Panc1 (cell line): ENCODE results near the gene PLEKHG4B. TPM values are rescaled to one million over a fixed set of nuclear protein-coding genes. Genes with fewer than 3 reads are reported as not detected.
"Not testable (repeated sequence)": the region's sequence is repeated elsewhere in the genome, so short reads cannot be mapped to it uniquely, and the experiment has no call there.

Experiments
- ATAC-seq: fragments of 200-7000 bp; cut with Tn5 transposase; 2 replicates; pipeline ENCODE4 v1.9.1; 2020; ENCODE audit warnings: mild to moderate bottlenecking, moderate library complexity
- BruUV-seq: library from RNA; stranded (reverse); fragments of 400-500 nt; replicated peaks from 2 replicates; lab custom pipeline; 2021; lab: Mats Ljungman, UMichigan
- CTCF ChIA-PET: fragments of 300-600 bp; sonication (Branson Sonifier 250); formaldehyde crosslinking; loops from one replicate; lab custom pipeline; 2022; ENCODE audit warnings: antibody characterized with exemption; lab: Charles Lee
- POLR2A ChIA-PET: fragments of 300-600 bp; sonication (Branson Sonifier 250); formaldehyde crosslinking; loops from one replicate; lab custom pipeline; 2022; ENCODE audit warnings: antibody characterized with exemption; lab: Charles Lee
- DNase-seq: peaks from one replicate; pipeline ENCODE4 v3.0.0-alpha.2; 2010; ENCODE audit warnings: low read depth, low spot score
- H3K27ac ChIP-seq: 2 replicates; pipeline ENCODE4 v1.5.1; 2011; ENCODE audit warnings: mild to moderate bottlenecking, low read length, inconsistent platforms
- H3K27me3 ChIP-seq: fragments of 200-500 bp; sonication (Bioruptor generic); 2 replicates; pipeline ENCODE4 v1.6.0; 2014; ENCODE audit warnings: low read length, inconsistent platforms; ENCODE audit not compliant: control insufficient read depth, insufficient read depth
- H3K36me3 ChIP-seq: fragments of 200-500 bp; sonication (Bioruptor generic); 2 replicates; pipeline ENCODE4 v1.5.1; 2014; ENCODE audit warnings: inconsistent platforms, mild to moderate bottlenecking, low read length, moderate library complexity; ENCODE audit not compliant: control insufficient read depth, insufficient read depth
- H3K4me1 ChIP-seq: 2 replicates; pipeline ENCODE4 v1.5.1; 2011; ENCODE audit warnings: inconsistent platforms, mild to moderate bottlenecking, low read length, moderate library complexity; ENCODE audit not compliant: control insufficient read depth, insufficient read depth
- H3K4me3 ChIP-seq, 2 experiments: 2 replicates each; pipeline ENCODE4 v1.5.1; 2011 to 2012; ENCODE audit warnings: low read depth in 2 of 2, low read length in 2 of 2, mild to moderate bottlenecking in 2 of 2, inconsistent platforms in 1 of 2, moderate library complexity in 1 of 2
- H3K9me3 ChIP-seq: fragments of 200-500 bp; sonication (Bioruptor generic); 2 replicates; pipeline ENCODE4 v1.5.1; 2014; ENCODE audit warnings: low read depth, mild to moderate bottlenecking, inconsistent platforms, low read length, moderate library complexity; ENCODE audit not compliant: control insufficient read depth, insufficient read depth
- CTCF ChIP-seq: fragments of 450-650 bp; IDR thresholded peaks from 2 replicates; pipeline ENCODE4 v1.5.1; 2017; ENCODE audit warnings: mild to moderate bottlenecking
- POLR2AphosphoS5 ChIP-seq: IDR thresholded peaks from 2 replicates; pipeline ENCODE4 v1.6.1; 2012; ENCODE audit warnings: mild to moderate bottlenecking, low read depth, low read length, moderate library complexity
- REST ChIP-seq, 2 experiments: IDR thresholded peaks; 2 replicates each; pipeline ENCODE4 v1.6.1; 2011 to 2012; ENCODE audit warnings: low read depth in 2 of 2, control low read depth in 1 of 2, low read length in 1 of 2, mild to moderate bottlenecking in 1 of 2, moderate library complexity in 1 of 2; ENCODE audit not compliant: insufficient read depth in 1 of 2
- SIN3A ChIP-seq: IDR thresholded peaks from 2 replicates; pipeline ENCODE4 v1.6.1; 2012; ENCODE audit warnings: low read depth, mild to moderate bottlenecking, low read length, moderate library complexity, borderline replicate concordance; ENCODE audit not compliant: insufficient read depth
- TCF7L2 ChIP-seq: IDR thresholded peaks from 2 replicates; pipeline ENCODE4 v1.6.1; 2011; ENCODE audit warnings: mild to moderate bottlenecking, low read depth, low read length, inconsistent platforms
- in situ Hi-C: cut with HindIII; loops from 2 replicates; pipeline ENCODE4 v1.10.0; 2016; ENCODE audit warnings: low sequenced_read_pairs, low pct_unique_long_range_greater_than_20kb
- intact Hi-C: fragments of 100-400 bp; cut with micrococcal nuclease; formaldehyde crosslinking; loops from one replicate; pipeline ENCODE4 v1.10.0; 2022; ENCODE audit not compliant: unreplicated experiment
- total RNA-seq: library from RNA; stranded (reverse); gene quantifications from one replicate; pipeline ENCODE4 v1.2.1, GENCODE V29; 2021; ENCODE audit not compliant: unreplicated experiment

Gene PLEKHG4B
- total RNA-seq, 1 experiment from 2014 or later, result 8.9 TPM

- BruUV-seq, result no TSS peak
- Histone ChIP-seq H3K9me3 (no peaks in the 10 kb centered on the region), H3K36me3 (no peaks in the 10 kb centered on the region; the same call in 1 of the 2 replicates), H3K27ac (peak overlapping the region; percentile 65; the same call in 1 of the 2 replicates), H3K4me1 (peaks cover 17% of the 10 kb centered on the region), H3K4me3 (peak overlapping the region; percentile 60 to 66), H3K27me3 (no peaks in the 10 kb centered on the region)
- in situ Hi-C loops, result no loop called here
- intact Hi-C loops, result no loop called here
- TF ChIP-seq CTCF, result no peak
- no peak for ATAC-seq
- ChIA-PET POLR2A (no interaction called here), CTCF (interaction anchor here (0.6 kb wide), 1 partner anchor 134 kb away, joined by 3 read pairs; no protein-coding TSS in a partner anchor)
- DNase-seq, result no peak
Observed at GRCh38 chr5:54175-54730, 37.7 kb upstream of the PLEKHG4B start.

DNA sequence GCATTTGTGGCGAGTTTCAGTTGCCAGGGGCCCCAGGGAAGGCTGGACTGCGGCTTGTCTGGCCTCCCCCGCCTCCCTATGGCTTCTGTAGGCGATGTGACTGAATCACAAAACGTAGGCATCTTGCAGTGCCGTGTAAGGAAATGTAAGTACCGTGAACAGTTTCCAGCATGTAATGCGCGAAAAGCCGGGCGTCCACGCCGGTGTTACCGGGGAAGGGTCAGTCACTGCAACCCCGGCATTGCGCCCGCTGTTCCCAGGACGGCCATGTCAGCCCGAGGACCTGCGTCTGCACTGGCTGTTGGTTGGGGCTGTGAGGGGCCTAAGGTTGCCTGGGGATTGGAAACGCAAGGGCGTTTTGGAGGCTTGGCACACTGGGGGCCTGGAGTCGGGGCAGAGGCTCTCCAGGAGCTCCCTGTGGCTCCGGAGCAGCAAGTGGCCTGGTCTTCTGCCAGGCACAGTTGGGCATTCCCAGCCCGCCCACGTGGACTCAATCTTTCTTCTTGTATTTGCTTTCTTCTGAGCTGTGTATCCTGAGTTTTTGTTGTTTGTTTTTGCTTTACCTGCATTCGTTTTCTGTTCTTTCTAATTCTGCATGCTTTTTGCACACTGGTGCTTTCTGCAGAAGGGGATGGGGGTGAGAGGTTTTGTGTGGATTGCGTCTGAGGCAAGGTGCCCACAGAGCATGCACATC lies 36.9 kb upstream of the PLEKHG4B start:
- CTCF ChIA-PET, result no interaction called here
- Histone ChIP-seq H3K4me1 (peaks cover 17% of the 10 kb centered on the region), H3K27me3 (no peaks in the 10 kb centered on the region), H3K27ac (peak overlapping the region; percentile 12; the same call in 1 of the 2 replicates), H3K9me3 (no peaks in the 10 kb centered on the region), H3K4me3 (peak overlapping the region; percentile 60 to 66), H3K36me3 (no peaks in the 10 kb centered on the region; the same call in 1 of the 2 replicates)
- in situ Hi-C loops, result no loop called here
- intact Hi-C loops, result no loop called here
- BruUV-seq, result TSS peak; percentile 55
- DNase-seq, result no peak
- POLR2A ChIA-PET, result interaction anchor here (0.7 kb wide), 1 partner anchor 126 kb away, joined by 3 read pairs; no protein-coding TSS in a partner anchor
- ATAC-seq, result no peak
- no peak for TF ChIP-seq POLR2AphosphoS5

DNA sequence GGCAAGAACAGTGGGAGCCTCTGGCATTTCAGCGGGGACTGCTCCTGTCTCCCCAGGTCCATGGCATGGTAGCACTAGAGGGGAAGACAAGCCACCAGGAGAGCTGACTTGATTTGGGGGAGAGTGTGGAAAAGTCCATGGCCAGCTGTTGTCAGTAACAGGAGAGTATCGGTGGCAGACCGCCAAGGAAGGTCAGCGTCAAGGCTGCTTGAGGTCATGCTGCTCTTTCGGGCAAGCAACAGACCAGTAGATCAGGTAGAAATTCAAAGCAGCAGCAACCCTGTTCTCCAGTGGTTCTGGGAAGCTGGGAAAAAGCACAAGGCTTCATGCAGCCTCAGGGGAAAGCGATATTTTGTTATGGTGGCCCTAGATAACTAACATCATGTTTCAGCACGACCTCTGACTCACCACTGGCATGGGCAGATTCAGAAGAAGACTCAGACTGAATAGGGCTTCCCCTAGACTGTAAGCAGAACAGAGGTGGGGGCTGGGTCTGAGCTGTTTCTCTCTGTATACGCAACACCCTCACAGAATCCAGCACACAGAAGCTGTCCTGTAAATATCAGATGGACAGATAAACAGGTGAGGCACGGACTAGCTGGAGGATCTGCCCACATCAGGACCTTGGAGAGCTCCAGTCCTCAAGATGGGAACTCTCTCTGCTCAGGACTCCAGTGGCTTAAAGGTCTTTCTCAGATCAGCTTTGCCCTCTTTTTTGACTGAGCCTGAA lies 35.2 kb upstream of the PLEKHG4B start:
- H3K36me3 ChIP-seq, result no peaks in the 10 kb centered on the region; the same call in 1 of the 2 replicates
- in situ Hi-C loops (no loop called here), intact Hi-C loops (no loop called here)
- peaks cover 17% of the 10 kb centered on the region for H3K4me1 ChIP-seq
- H3K9me3 ChIP-seq, result no peaks in the 10 kb centered on the region
- ChIA-PET POLR2A (no interaction called here), CTCF (no interaction called here)
- ATAC-seq (no peak), DNase-seq (no peak)
- no peaks in the 10 kb centered on the region for H3K27me3 ChIP-seq
- no TSS peak for BruUV-seq
- H3K4me3 ChIP-seq, result no peak overlapping the region
- H3K27ac ChIP-seq, result no peak overlapping the region
- TF ChIP-seq POLR2AphosphoS5 (no peak), CTCF (no peak), SIN3A (no peak), TCF7L2 (no peak), REST (IDR thresholded peaks at IDR 0.05; ENCODE audit: insufficient read depth in 1 of 2, low read depth in 2 of 2, low read length in 1 of 2) (peak; percentile 95 to 96)

- ATAC-seq, H3K27me3 ChIP-seq, BruUV-seq, POLR2A ChIA-PET, in situ Hi-C loops, H3K4me1 ChIP-seq, H3K4me3 ChIP-seq, intact Hi-C loops, H3K36me3 ChIP-seq, H3K9me3 ChIP-seq, CTCF ChIA-PET, H3K27ac ChIP-seq, DNase-seq: not testable (repeated sequence)
Observed at GRCh38 chr5:60250-60649, 31.7 kb upstream of the PLEKHG4B start.
